G401 (cell line): ENCODE data around the gene FHOD3. TPM values are rescaled to one million over a fixed set of nuclear protein-coding genes. Genes with fewer than 3 reads are reported as not detected.

Source experiments
- total RNA-seq: library from RNA; depleted of rRNA; stranded (reverse); fragments of >200 nt; shearing (Covaris generic); gene quantifications from 2 replicates; pipeline ENCODE4 v1.2.3, GENCODE V29; 2014; rRNA removed

FHOD3 gene
- total RNA-seq, 1 experiment from 2014 or later, result 0.03 TPM

Other genes with a start within 250 kb of the FHOD3 start
- gene RPRD1A, start 230.2 kb upstream of the FHOD3 start, total RNA-seq, result 47.4 and 56.8 TPM in 2 replicates
- 53.5 and 69.7 TPM in 2 replicates for gene SLC39A6, start 168.4 kb upstream of the FHOD3 start, total RNA-seq
- 70.3 and 96.4 TPM in 2 replicates for gene ELP2, start 167.8 kb upstream of the FHOD3 start, total RNA-seq
- gene MOCOS, start 110.2 kb upstream of the FHOD3 start, total RNA-seq, result not detected in 2 replicates